Fibroblast of lung (primary cell): ENCODE measurements around the gene KIRREL3. TPM values are rescaled to one million over a fixed set of nuclear protein-coding genes. Genes with fewer than 3 reads are reported as not detected.

ENCODE experiments used
- DNase-seq, 2 donors: peaks; one replicate each; pipeline versions ENCODE4 v3.0.0 to v3.0.0-alpha.2; 2010; ENCODE audit warnings: low read depth in 2 of 2
- H2AFZ ChIP-seq: 2 replicates; pipeline ENCODE4 v1.5.1; 2012; ENCODE audit warnings: low read length, control low read depth, inconsistent platforms
- H3K27ac ChIP-seq: 2 replicates; pipeline ENCODE4 v1.5.1; 2011; ENCODE audit warnings: low read length, control low read depth; ENCODE audit not compliant: insufficient read depth
- H3K27me3 ChIP-seq: 2 replicates; pipeline ENCODE4 v1.5.1; 2011; ENCODE audit warnings: mild to moderate bottlenecking, low read length; ENCODE audit not compliant: control insufficient read depth, insufficient read depth
- H3K36me3 ChIP-seq: 2 replicates; pipeline ENCODE4 v1.5.1; 2011; ENCODE audit warnings: low read length; ENCODE audit not compliant: control insufficient read depth, insufficient read depth
- H3K4me1 ChIP-seq: 2 replicates; pipeline ENCODE4 v1.5.1; 2011; ENCODE audit warnings: low read length; ENCODE audit not compliant: control insufficient read depth, insufficient read depth; ENCODE audit errors: extremely low read depth
- H3K4me2 ChIP-seq: 2 replicates; pipeline ENCODE4 v1.5.1; 2011; ENCODE audit warnings: low read length, control low read depth; ENCODE audit not compliant: insufficient read depth; ENCODE audit errors: extremely low read depth
- H3K4me3 ChIP-seq, 4 experiments: fragments of 200-600 bp in 1 of 4; sonication (generic) in 1 of 4; replicated peaks in 1 of 4; 2 replicates each; pipeline ENCODE4 v1.5.1; 2011 to 2016; ENCODE audit warnings: low read length in 4 of 4, low read depth in 3 of 4, mild to moderate bottlenecking in 3 of 4, control low read depth in 2 of 4, inconsistent platforms in 1 of 4, mixed read lengths in 1 of 4; ENCODE audit not compliant: insufficient read depth in 1 of 4; ENCODE audit errors: control extremely low read depth in 1 of 4
- H3K79me2 ChIP-seq: 2 replicates; pipeline ENCODE4 v1.5.1; 2012; ENCODE audit warnings: mild to moderate bottlenecking, low read length, inconsistent platforms; ENCODE audit not compliant: control insufficient read depth, insufficient read depth
- H3K9ac ChIP-seq: 2 replicates; pipeline ENCODE4 v1.5.1; 2011; ENCODE audit warnings: mild to moderate bottlenecking, low read length, control low read depth; ENCODE audit not compliant: insufficient read depth
- H3K9me3 ChIP-seq: 2 replicates; pipeline ENCODE4 v1.5.1; 2012; ENCODE audit warnings: low read depth, low read length; ENCODE audit not compliant: control insufficient read depth, insufficient read depth
- H4K20me1 ChIP-seq: 2 replicates; pipeline ENCODE4 v1.5.1; 2011; ENCODE audit warnings: low read length; ENCODE audit not compliant: control insufficient read depth, insufficient read depth; ENCODE audit errors: extremely low read depth
- CTCF ChIP-seq, 2 donors: IDR thresholded peaks in 1 of 2; conservative IDR thresholded peaks in 1 of 2; 1 replicate in 1 of 2; 2 replicates in 1 of 2; pipeline ENCODE4 v1.5.1; 2011 to 2012; ENCODE audit warnings: low read length in 2 of 2, control low read depth in 1 of 2, inconsistent platforms in 1 of 2, low read depth in 1 of 2, mild to moderate bottlenecking in 1 of 2
- EZH2 ChIP-seq: IDR thresholded peaks from 2 replicates; pipeline ENCODE4 v1.5.1; 2012; ENCODE audit warnings: low read length, control low read depth, mild to moderate bottlenecking; ENCODE audit errors: missing control alignments
- polyA plus RNA-seq, 2 donors: library from polyadenylated mRNA; depleted of rRNA in 1 of 2; stranded (reverse) in 1 of 2; unstranded in 1 of 2; fragments of >200 nt; gene quantifications; 2 replicates each; pipeline ENCODE4 v1.2.1, GENCODE V29; 2011 to 2012; ENCODE audit warnings: missing spikeins in 1 of 2
- total RNA-seq: library from RNA; depleted of rRNA; stranded (reverse); fragments of >200 nt; gene quantifications from 2 replicates; pipeline ENCODE4 v1.2.1, GENCODE V29; 2014

The KIRREL3 gene
- total and polyA plus RNA-seq, 2 donors (not counting 1 experiment from before 2014, with no cell fraction given), result 2.8 to 6.1 TPM

- H2AFZ ChIP-seq, result no peak overlapping the region
- no peaks in the 10 kb centered on the region for H4K20me1 ChIP-seq
- no peaks in the 10 kb centered on the region for H3K4me1 ChIP-seq
- H3K27me3 ChIP-seq, result no peaks in the 10 kb centered on the region
- H3K4me2 ChIP-seq, result no peak overlapping the region
- no peak overlapping the region for H3K4me3 ChIP-seq
- no peaks in the 10 kb centered on the region for H3K36me3 ChIP-seq
- H3K9me3 ChIP-seq, result no peaks in the 10 kb centered on the region
- no peak overlapping the region for H3K9ac ChIP-seq
- H3K79me2 ChIP-seq, result no peaks in the 10 kb centered on the region
- DNase-seq, result no peak
- no peak overlapping the region for H3K27ac ChIP-seq
- no peak for TF ChIP-seq CTCF (conservative IDR thresholded peaks at IDR 0.05 in 1 of 2, IDR thresholded peaks at IDR 0.05 in 1 of 2; ENCODE audit: low read depth in 1 of 2, low read length in 2 of 2)
- TF ChIP-seq EZH2, result no peak
Measured at GRCh38 chr11:126868741-126869140, 131.8 kb downstream of the KIRREL3 start.

DNA sequence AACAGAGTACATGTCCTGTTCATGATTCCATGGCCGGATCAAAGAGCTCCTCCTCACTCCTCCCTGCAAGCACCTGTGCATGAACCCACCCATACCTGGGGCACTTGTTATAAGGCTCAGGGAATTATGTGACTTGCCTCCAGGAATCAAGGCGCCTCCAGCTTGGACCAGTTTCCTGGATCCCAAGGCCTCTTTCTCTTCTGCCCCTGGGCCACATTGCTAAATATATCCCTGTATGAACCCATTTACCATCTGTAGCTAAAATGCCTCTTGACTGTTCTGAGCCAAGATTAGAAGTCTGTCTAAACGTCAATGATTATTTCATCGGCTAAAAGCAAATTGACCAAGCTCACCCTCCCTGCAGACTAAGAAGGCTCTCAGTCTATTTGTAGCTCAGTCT is 135.6 kb downstream of the KIRREL3 start:
- DNase-seq, result no peak
- no peak for TF ChIP-seq CTCF (conservative IDR thresholded peaks at IDR 0.05 in 1 of 2, IDR thresholded peaks at IDR 0.05 in 1 of 2; ENCODE audit: low read depth in 1 of 2, low read length in 2 of 2)
- no peak for TF ChIP-seq EZH2
- Histone ChIP-seq H3K4me1 (no peaks in the 10 kb centered on the region), H3K9me3 (no peaks in the 10 kb centered on the region), H3K4me2 (no peak overlapping the region), H3K79me2 (no peaks in the 10 kb centered on the region), H3K27me3 (no peaks in the 10 kb centered on the region), H3K27ac (no peak overlapping the region), H3K9ac (no peak overlapping the region), H3K36me3 (no peaks in the 10 kb centered on the region), H2AFZ (no peak overlapping the region), H4K20me1 (no peaks in the 10 kb centered on the region), H3K4me3 (no peak overlapping the region)

GRCh38 chr11:126863294-126863997 is 137.1 kb downstream of the KIRREL3 start:
- no peak for DNase-seq
- no peaks in the 10 kb centered on the region for H4K20me1 ChIP-seq
- no peak overlapping the region for H3K27ac ChIP-seq
- no peak overlapping the region for H2AFZ ChIP-seq
- H3K9ac ChIP-seq, result no peak overlapping the region
- no peaks in the 10 kb centered on the region for H3K27me3 ChIP-seq
- H3K4me1 ChIP-seq, result no peaks in the 10 kb centered on the region
- no peaks in the 10 kb centered on the region for H3K36me3 ChIP-seq
- no peak overlapping the region for H3K4me2 ChIP-seq
- H3K79me2 ChIP-seq, result no peaks in the 10 kb centered on the region
- TF ChIP-seq CTCF (conservative IDR thresholded peaks at IDR 0.05 in 1 of 2, IDR thresholded peaks at IDR 0.05 in 1 of 2; ENCODE audit: low read depth in 1 of 2, low read length in 2 of 2) (no peak), EZH2 (no peak)
- H3K9me3 ChIP-seq, result no peaks in the 10 kb centered on the region
- no peak overlapping the region for H3K4me3 ChIP-seq
